A549 treated with AZD9567 at 1 μM for 4 hours (cell line): Measurements from ENCODE around the gene ZNF804A. TPM values are rescaled to one million over a fixed set of nuclear protein-coding genes. Genes with fewer than 3 reads are reported as not detected.

Experiments used
- total RNA-seq: library from RNA; stranded (reverse); fragments of 200-300 nt; extraction: Qiagen RNA extraction; gene quantifications from 5 replicates; pipeline ENCODE4 v1.2.3, GENCODE V29; 2022; ENCODE audit not compliant: insufficient read depth

ZNF804A gene
- not detected in 5 replicates for total RNA-seq

GRCh38 chr2:184598316-184599053 is at the start of gene ZNF804A:
Gene ZNF804A (plus strand): TSS chr2:184598529. CDS start chr2:184598960, 431 bp downstream.

